Liver (tissue), 3 donors: ENCODE data around the gene ZNF785.

Experiments
- EGR1 ChIP-seq, 2 donors: IDR thresholded peaks; 2 replicates each; pipeline ENCODE4 v1.6.1; 2016 to 2018; ENCODE audit warnings: antibody characterized with exemption in 2 of 2, low read depth in 2 of 2
- JUND ChIP-seq, 2 donors: IDR thresholded peaks; 2 replicates each; pipeline ENCODE4 v1.6.1; 2016; ENCODE audit warnings: antibody characterized with exemption in 2 of 2
- RAD21 ChIP-seq, 2 donors: IDR thresholded peaks; 2 replicates each; pipeline ENCODE4 v1.6.1; 2016; ENCODE audit warnings: antibody characterized with exemption in 2 of 2, mild to moderate bottlenecking in 2 of 2
- RXRA ChIP-seq, 2 donors: IDR thresholded peaks; 2 replicates each; pipeline ENCODE4 v1.6.1; 2017 to 2018; ENCODE audit warnings: antibody characterized with exemption in 2 of 2, mild to moderate bottlenecking in 1 of 2
- TAF1 ChIP-seq: conservative IDR thresholded peaks from 2 replicates; pipeline ENCODE4 v1.6.1; 2016; ENCODE audit warnings: antibody characterized with exemption, mild to moderate bottlenecking
- YY1 ChIP-seq: IDR thresholded peaks from 2 replicates; pipeline ENCODE4 v1.6.1; 2016; ENCODE audit warnings: antibody characterized with exemption, mild to moderate bottlenecking
- TF ChIP-seq, protein P1 (sequence below): fragments of 150-350 bp; IDR thresholded peaks from 2 replicates; pipeline ENCODE4 v1.5.1; 2017; ENCODE audit warnings: improper control_type of control experiment, low read depth, low read length; ENCODE audit not compliant: missing input control
- TF ChIP-seq, protein P2 (sequence below): IDR thresholded peaks from 2 replicates; pipeline ENCODE4 v1.6.1; 2016; ENCODE audit warnings: antibody characterized with exemption
- TF ChIP-seq, protein P3 (sequence below): IDR thresholded peaks from 2 replicates; pipeline ENCODE4 v1.6.1; 2016; ENCODE audit warnings: antibody characterized with exemption
- donor health status: healthy.
- donor health status: healthy.

DNA sequence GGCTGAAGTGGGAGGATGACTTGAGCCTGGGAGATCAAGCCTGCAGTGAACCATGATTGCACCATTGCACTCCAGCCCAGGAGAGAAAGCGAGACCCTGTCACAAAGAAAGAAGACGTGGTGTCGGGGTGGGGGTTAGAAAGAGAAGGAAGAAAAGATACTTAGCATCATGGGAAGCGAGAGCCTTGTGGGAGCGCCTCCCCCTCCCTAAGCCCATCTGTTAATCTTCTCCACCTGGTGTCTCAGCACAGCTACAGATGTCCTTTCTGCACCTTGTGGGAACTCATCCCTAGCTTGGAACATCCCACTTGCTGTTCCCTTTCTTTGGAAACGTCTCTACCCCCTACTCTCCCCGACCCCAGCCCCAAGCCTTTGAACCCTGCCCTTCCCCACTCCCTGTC, 20.0 kb downstream of the ZNF785 start:
- TF ChIP-seq, protein P1, sequence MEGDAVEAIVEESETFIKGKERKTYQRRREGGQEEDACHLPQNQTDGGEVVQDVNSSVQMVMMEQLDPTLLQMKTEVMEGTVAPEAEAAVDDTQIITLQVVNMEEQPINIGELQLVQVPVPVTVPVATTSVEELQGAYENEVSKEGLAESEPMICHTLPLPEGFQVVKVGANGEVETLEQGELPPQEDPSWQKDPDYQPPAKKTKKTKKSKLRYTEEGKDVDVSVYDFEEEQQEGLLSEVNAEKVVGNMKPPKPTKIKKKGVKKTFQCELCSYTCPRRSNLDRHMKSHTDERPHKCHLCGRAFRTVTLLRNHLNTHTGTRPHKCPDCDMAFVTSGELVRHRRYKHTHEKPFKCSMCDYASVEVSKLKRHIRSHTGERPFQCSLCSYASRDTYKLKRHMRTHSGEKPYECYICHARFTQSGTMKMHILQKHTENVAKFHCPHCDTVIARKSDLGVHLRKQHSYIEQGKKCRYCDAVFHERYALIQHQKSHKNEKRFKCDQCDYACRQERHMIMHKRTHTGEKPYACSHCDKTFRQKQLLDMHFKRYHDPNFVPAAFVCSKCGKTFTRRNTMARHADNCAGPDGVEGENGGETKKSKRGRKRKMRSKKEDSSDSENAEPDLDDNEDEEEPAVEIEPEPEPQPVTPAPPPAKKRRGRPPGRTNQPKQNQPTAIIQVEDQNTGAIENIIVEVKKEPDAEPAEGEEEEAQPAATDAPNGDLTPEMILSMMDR: no peak
- TF ChIP-seq RXRA (IDR thresholded peaks at IDR 0.05) (no peak), RAD21 (IDR thresholded peaks at IDR 0.05) (no peak), YY1 (no peak), EGR1 (IDR thresholded peaks at IDR 0.05; ENCODE audit: low read depth in 2 of 2) (no peak), TAF1 (no peak), JUND (IDR thresholded peaks at IDR 0.05) (no peak)
- TF ChIP-seq, protein P2, sequence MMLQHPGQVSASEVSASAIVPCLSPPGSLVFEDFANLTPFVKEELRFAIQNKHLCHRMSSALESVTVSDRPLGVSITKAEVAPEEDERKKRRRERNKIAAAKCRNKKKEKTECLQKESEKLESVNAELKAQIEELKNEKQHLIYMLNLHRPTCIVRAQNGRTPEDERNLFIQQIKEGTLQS: no peak
- TF ChIP-seq, protein P3, sequence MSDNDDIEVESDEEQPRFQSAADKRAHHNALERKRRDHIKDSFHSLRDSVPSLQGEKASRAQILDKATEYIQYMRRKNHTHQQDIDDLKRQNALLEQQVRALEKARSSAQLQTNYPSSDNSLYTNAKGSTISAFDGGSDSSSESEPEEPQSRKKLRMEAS: no peak
